ENCODE data around the gene MLLT6. TPM values are rescaled to one million over a fixed set of nuclear protein-coding genes. Genes with fewer than 3 reads are reported as not detected.

Gene MLLT6
- total and polyA plus RNA-seq, 10 of the 15 experiments (the other 5 are each of a cell fraction or from before 2014, with no cell fraction given): 4.8 to 105 (median 36.3) TPM

- BruUV-seq (replicated peaks): no TSS peak
- Histone ChIP-seq H4K20me1 (ENCODE audit: control insufficient read depth, insufficient read depth) (no peaks in the 10 kb centered on the region), H3K27ac (ENCODE audit: control insufficient read depth, insufficient read depth) (no peak overlapping the region), H3K79me2 (ENCODE audit: control insufficient read depth, insufficient read depth, low read length) (peaks cover 40% of the 10 kb centered on the region), H3K27me3 (replicated peaks in 1 of 2; ENCODE audit: control insufficient read depth in 2 of 2, insufficient read depth in 2 of 2, low read length in 1 of 2) (no peaks in the 10 kb centered on the region), H3K36me3 (ENCODE audit: control insufficient read depth in 2 of 2, insufficient read depth in 2 of 2, low read length in 1 of 2) (peaks cover 4 to 10% of the 10 kb centered on the region in 2 experiments; a peak in 3 of 4 replicates), H2AFZ (ENCODE audit: control insufficient read depth, low read depth, low read length) (no peak overlapping the region), H3K9ac (ENCODE audit: control insufficient read depth, insufficient read depth, low read length) (no peak overlapping the region), H3K4me3 (no peak overlapping the region), H3K4me2 (ENCODE audit: control insufficient read depth, insufficient read depth) (peak overlapping the region; percentile 18), H3K9me3 (replicated peaks; ENCODE audit: control insufficient read depth, insufficient read depth, low read length) (no peaks in the 10 kb centered on the region), H3K4me1 (ENCODE audit: control insufficient read depth, insufficient read depth, low read length) (peaks cover 34% of the 10 kb centered on the region)
- in situ Hi-C loops (cut with MboI) (no loop called here), intact Hi-C loops (cut with micrococcal nuclease; ENCODE audit: unreplicated experiment) (no loop called here)
- DNase-seq (ENCODE audit: low read depth, low spot score) (no peak), FAIRE-seq (no peak), ATAC-seq (no peak)
- ChIA-PET RAD21 (ENCODE audit: unreplicated experiment) (interaction anchor here (1.3 kb wide), 1 partner anchor 65 kb away, joined by 4 read pairs; no protein-coding TSS in a partner anchor), POLR2A (interaction anchor here (0.7 to 1.7 kb wide), 3 partner anchors 11 to 61 kb away, joined by 3 to 5 read pairs (median 3); no protein-coding TSS in a partner anchor), SMC1A (ENCODE audit: uncharacterized antibody, unreplicated experiment) (interaction anchor here (1.1 kb wide), 1 partner anchor 66 kb away, joined by 3 read pairs; no protein-coding TSS in a partner anchor), CTCF (interaction anchor here (1.0 to 4.1 kb wide), 2 partner anchors 7 to 65 kb away, joined by 4 to 47 read pairs; no protein-coding TSS in a partner anchor)
- 54% methylated on average over 18 of the region's 22 CpGs for WGBS (ENCODE audit: insufficient coverage, insufficient replicate concordance, low lambda C conversion rate, missing lambda C conversion rate)
- no peak for TF ChIP-seq ZNF24 (IDR thresholded peaks at IDR 0.05)
- no peak for TF ChIP-seq GABPA (IDR thresholded peaks at IDR 0.05; ENCODE audit: low read depth)
- no peak for TF ChIP-seq LARP7 (IDR thresholded peaks at IDR 0.05)
- TF ChIP-seq TAF1 (IDR thresholded peaks at IDR 0.05; ENCODE audit: borderline replicate concordance, low read depth, low read length): no peak
- peak; percentile 91 for TF ChIP-seq PKNOX1 (IDR thresholded peaks at IDR 0.05)
- TF ChIP-seq MLLT1 (IDR thresholded peaks at IDR 0.05): 0 out of 2 replicates have a peak, but pooled peaks have one; percentile 27
- TF ChIP-seq SKIL (IDR thresholded peaks at IDR 0.05; ENCODE audit: low read depth, poor library complexity, severe bottlenecking): no peak
- no peak for TF ChIP-seq SMC3 (IDR thresholded peaks at IDR 0.05; ENCODE audit: borderline replicate concordance, low read length)
- no peak for TF ChIP-seq SMAD5 (IDR thresholded peaks at IDR 0.05; ENCODE audit: low read depth)
- peak; percentile 76 for TF ChIP-seq PBX3 (IDR thresholded peaks at IDR 0.05; ENCODE audit: insufficient replicate concordance, low read depth, low read length)
- no peak for TF ChIP-seq SIN3A (IDR thresholded peaks at IDR 0.05; ENCODE audit: low read depth, low read length)
- TF ChIP-seq SIX5 (IDR thresholded peaks at IDR 0.05; ENCODE audit: low read depth, low read length, severe bottlenecking): no peak
Measured at GRCh38 chr17:38742411-38743308, 37.6 kb downstream of the MLLT6 start.
